HG02943 (cell line): ENCODE measurements around the gene TMEM191C.
"Not testable (repeated sequence)": the region's sequence is repeated elsewhere in the genome, so short reads cannot be mapped to it uniquely, and the experiment has no call there.

Experiments
- ATAC-seq: cut with Tn5 transposase; IDR thresholded peaks from one replicate; pipeline ENCODE4 v1.9.1; 2021; ENCODE audit warnings: mild to moderate bottlenecking, low read depth, moderate library complexity; ENCODE audit not compliant: unreplicated experiment

Gene TMEM191C

DNA sequence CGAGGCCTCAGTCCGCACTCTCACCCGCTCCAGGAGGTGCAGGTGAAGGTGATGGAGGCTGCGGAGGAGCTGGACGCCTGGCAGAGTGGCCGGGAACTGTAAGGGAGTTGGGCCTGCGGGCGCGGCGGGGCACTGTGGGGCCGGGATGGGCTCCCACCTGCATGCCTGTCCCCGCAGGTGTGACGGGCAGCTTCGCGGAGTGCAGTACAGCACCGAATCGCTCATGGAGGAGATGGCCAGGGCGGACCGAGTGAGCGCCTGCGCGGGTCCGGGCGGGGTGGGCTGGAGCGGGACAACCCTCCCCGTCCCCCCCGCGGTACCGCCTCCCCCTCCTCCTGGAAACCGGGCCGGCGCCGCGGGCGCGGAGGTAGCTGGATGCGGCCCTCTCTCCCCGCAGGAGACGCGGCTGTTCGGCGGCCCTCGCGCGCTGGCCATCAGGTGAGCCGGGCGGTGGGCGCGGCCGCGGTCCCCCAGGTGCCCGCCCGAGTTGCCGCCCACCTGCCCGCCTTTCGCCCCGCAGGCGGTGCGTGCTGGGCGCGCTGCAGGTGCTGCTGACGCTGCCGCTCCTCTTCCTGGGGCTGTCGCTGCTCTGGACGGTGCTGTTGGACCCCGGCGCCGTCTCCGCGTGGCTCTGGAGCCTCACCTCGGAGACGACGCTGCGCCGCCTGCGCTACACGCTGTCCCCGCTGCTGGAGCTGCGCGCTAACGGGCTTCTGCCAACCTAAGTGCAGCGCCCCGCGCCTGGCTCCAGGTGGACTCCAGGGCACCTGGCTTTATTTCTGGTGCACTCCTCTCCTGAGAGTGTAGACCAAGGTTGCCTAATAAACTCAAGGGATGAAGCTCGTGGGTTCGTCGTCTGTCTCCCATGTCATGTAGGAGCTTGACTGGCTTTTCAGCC, 2.2 kb downstream of the TMEM191C start:
- not testable (repeated sequence) for ATAC-seq

DNA sequence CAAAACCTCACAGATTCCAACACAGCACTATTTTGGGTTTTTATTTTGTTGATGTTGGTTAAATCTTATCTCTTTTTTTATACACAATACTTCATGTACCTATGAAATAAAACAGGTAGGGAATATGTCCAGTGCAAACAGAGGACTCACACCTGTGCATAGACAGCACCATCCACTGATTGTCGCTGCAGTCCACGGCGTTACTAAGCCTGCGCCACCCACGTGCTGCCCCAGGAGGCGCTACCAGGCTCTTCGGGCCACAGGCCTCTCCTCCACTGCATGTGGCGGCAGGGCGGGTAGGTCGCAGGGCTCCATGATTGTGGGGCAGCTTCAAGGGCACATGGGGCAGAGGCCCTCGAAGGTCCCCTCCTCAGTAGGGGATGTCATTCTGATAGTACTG, 5.8 kb downstream of the TMEM191C start:
- ATAC-seq = not testable (repeated sequence)

DNA sequence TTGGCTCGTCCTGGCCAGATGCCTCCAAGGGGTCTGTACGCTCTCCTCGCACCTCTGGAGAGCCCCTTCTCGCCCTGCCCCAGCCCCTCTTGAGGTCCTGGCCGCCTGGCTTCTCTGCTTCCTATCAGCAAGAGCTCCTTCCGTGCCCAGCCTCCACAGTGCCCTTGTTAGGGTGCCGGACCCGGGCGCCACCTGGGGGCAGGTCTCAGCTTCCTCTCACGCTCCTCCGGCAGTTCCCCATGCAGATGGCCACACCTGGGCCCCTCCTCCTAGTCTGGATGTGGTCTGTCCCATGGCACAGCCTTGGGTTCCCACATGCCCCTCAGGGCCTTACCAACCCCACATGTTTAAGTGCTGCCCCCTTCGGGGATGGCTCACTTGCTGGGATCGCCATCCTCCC, 6.5 kb downstream of the TMEM191C start:
- ATAC-seq = not testable (repeated sequence)

DNA sequence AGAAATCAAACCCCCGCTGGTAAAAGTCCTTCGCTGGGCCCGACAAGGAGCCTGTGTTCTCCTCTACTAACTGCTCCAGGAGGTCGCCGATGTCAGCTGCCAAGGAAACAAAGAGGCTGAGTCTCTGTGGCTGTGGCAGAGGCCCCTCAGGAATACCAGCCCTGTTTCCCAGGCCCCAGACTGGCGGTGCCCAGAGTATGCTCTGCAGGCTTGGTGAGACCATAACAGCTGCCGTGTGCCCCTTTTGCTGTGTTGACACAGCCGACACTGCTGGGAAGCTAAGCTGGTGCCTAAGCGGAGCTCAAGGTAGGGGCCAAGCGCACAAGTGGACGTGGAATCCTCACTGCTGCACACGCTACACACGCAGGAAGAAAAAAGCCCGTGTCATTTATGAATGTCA, 16.9 kb downstream of the TMEM191C start:
- not testable (repeated sequence) for ATAC-seq

DNA sequence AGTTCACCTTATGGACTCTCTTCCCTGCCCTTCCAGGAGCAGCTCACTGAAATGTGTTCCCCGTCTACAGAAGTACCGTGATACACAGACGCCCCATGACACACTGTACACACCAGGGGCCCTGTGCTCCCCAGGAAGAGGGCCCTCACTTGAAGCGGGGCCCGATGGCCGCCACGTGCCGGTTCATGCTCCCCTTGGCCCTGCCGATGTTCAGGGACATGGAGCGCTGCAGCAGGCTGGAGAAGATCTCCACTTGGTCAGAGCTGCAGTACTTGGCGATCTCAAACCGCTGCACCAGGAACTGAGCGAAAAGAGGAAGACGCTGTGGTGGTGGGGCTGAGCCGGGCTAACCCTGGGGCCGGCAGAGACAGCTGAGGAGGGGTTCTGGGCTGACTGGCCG, 20.5 kb downstream of the TMEM191C start:
- ATAC-seq = not testable (repeated sequence)

DNA sequence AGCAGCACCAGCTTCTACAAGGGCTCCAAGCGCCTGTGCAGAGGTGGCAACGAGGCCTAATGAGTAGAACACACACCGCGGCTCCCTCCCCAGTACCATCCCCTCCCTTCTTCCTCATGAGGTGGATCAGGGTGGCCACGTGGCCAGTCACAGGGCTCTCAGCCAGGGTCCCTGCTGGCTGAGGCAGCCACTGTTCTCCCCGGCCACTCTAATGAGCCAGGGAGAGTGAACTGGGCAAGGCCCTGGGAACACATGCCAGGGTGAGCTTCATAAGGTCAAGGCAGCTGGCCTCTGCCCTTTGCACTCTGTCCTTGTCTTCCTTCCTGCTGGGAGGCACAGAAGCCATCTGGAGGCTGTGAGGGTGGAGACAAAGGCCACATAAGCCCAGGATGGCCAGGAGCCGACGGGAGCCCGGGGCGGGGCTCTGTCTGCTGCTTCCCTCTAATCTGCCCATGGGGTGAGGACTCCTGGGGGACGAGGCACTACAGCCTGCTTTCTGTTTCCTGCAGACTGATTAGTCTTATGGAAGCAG, 22.0 kb downstream of the TMEM191C start:
- not testable (repeated sequence) for ATAC-seq

DNA sequence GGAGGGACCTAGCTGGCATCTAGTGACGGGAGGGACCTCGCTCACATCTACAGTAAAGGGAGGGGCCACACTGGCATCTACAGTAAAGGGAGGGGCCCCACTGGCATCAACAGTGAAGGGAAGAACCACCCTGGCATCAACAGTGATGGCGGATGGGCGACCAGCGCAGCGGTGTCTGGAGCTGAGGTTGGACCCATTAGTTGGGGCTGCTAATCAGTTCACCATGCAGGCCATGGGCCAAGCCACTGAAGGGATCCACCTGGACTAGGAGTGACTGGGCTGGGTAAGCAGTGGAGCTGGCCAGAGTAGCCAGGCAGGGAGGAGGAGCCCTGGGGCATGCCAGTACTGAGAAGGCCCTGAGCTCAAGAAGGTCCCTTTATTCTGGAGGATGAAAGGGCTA, 23.4 kb downstream of the TMEM191C start:
- not testable (repeated sequence) for ATAC-seq

DNA sequence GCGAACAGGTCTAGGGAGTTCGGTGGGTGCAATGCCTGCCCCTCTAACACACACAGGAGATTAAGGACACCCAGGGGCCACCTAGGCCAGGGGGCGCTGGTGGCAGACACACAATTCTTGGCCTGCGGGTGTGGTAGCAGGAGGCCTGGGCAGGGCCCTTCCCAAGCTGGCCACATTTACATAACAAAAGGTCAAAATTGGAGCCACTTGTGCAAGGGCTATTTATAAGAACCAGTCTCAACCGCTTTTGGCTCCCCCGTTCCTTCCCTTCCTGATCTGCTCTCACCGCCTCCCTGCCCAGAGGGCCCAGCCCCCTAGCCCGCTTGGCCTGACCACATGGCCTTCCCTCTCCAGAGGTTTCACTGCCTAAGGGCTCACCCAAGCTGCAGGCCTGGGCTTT, 25.1 kb downstream of the TMEM191C start:
- ATAC-seq = not testable (repeated sequence)

DNA sequence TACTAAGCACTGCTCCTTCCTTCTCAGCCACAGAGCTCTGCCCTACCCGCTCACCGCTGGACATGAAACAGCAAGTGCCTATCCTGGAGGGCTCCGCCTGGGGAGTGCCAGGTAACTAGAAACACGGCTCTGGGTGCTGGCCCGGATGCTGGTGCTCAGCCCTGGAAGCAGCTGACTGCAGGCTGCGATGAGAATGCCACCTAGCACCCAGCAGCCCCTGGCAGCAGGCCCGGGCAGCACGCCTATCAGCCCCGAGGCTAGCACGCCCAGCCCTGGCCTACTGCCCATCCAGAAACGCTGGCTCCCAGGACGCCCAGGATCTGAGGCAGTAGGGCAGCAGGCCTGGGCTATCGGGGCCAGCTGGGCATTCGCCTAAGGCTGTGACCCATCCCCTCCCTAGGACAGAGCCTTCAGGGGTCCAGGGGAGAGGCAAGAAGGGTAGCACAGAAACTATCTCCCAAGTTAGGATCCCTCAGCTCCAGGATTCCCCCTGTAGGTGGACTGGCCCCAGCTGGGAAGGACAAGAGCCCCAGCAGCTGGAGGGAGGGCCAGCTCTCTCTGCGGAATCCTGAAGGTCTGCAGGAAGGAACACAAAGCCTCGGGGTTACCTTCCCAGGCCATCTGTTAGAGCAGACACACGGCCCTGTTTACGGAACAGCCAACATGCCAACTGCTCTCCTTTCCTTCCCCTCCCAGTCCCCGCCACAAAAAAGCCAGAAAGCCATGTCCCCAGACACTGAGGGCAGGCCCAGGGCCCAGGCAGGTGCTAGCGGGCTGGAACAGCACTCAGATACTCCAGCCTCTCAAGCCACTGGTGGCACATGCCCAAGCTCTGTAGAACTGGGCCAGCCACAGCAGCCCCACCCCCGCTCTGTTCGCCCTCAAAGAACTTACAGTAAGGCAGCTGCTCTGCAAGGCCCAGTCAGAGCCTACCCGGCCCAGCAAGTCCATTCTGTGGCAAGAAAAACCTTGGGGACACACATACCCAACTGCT, 26.9 kb downstream of the TMEM191C start:
- not testable (repeated sequence) for ATAC-seq

DNA sequence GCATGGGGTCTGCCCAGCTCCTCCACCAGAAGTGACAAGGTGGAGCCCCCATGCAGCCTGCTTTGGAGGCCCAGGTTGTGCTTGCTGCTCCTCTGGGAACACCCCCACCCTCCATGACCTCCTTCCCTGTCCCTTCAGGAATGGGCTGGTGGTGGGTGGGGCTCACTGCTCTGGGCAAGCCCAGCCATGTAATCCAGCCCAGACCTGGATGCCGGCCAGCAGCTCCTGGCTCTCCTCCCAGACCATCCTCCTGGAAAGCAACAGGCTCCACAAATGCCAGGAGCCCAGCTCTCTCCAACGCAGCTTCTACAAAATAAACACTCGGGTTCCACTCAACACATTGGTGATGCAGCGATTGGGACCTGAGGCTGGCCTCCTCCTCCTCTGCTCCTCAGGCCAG, 30.8 kb downstream of the TMEM191C start:
- ATAC-seq = not testable (repeated sequence)

DNA sequence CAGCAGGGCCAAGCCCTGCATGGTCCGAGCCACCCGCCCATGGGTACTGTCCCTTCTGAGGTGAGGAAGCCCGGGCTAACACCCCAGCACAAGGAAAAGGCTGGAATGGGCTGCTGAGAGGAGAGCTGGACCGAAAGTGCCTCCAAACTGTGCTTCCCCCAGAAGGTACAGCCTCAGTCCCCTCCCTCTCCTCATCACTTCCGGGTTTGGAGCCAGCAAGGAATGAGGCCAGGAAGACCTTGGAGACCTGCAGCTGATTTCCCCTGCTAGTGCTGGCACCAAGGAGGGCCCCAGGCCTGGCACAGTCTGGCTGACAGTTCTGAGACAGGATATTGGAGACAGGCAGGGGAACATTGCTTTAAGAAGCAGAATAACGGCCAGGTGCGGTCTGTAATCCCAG, 31.3 kb downstream of the TMEM191C start:
- ATAC-seq = not testable (repeated sequence)

DNA sequence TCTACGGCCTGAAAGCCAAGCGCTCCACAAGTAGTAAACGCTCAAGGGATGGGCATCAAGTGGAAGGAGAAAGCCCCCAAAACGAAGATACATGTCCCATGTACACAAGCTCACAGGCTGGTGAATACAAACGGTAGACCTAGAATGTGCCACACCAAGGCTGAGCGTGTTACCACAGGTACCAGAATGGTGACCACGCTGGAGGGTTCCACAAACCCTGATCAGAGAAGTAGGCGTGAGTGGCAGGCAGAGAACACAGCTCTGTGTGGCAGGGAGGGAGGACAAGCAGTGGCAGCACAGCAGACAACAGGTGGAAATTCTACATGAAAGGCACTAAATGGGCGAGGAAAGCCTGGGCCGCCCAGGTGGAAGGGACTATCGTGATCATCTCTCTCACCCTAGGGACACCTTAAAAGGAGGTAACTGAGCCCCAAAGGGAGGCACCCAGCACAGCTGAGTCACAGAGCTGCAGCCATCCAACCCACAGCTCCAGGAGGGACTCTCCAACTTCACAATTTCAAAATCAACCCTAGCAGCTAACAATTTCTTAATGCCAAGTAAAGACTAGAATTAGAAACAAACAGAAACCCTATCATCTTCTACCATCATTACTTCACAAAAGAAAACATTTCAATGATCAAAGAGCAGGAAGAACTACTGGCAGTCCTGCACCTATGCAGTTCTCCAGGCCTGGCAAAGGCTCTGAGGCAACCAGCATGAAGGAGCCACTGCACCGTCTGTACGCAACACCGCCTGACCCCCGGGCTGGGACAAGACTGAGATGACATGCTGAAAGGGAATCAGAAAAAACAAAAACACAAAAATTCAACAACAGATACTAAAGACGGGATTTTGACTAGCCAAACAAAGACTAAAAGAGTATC, 32.7 kb downstream of the TMEM191C start:
- not testable (repeated sequence) for ATAC-seq

DNA sequence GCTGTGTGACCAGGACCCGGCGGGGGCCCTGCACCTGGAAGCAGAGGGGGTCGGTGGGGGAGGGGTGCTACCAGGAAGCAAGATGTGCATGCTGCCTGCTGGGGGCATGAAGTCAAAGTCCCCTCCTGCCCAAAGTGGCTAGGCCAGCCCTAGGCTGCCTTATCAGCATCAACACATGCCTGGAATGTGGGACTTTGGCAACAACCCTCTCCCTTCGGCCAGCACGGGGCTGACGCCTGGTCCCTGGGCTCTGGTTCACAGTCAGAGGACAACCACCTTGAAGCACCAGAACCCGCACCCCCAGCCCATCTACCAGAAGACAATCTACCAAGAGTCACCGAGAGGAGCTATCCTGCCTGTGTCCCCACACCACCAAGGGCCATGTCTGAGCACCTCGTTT, 43.2 kb downstream of the TMEM191C start:
- ATAC-seq = not testable (repeated sequence)

DNA sequence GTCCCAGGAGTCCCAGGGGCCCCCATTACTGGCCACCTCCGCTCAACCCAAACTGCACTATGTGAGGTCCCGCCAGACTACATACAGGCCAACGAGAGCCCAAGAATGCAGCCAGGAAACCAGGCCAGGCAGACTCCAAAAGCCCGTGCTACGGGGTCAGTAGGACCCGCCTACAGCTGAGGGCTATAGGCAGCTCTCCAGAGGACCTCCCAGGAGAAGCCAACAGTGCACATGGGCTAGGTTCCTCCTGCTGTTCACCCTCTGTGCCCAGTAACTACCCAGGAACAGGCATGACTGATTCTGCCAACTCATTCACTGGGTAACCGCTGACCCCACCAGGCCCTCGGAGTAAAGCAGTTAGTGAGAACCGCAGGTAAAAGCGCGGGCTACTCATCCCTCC, 44.8 kb downstream of the TMEM191C start:
- ATAC-seq = not testable (repeated sequence)

DNA sequence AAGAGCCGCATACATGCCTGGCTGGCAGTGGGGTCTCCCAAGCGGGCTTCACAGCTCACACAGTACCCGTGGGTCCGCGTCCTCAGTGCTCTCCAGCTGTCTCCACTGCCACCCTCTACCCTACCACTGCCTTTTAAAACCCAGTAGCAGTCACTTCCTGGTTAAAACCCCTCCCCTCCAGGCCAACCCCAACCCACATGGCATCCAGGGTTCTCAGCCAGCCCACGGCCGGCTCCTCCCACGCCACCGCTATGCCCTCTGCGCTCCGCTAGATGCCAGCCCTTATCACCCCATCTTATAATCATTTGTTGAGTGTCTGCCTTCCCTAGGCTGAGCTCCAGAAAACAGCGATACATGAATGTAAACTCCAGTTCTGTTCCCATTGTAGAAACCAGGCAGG, 46.9 kb downstream of the TMEM191C start:
- not testable (repeated sequence) for ATAC-seq

DNA sequence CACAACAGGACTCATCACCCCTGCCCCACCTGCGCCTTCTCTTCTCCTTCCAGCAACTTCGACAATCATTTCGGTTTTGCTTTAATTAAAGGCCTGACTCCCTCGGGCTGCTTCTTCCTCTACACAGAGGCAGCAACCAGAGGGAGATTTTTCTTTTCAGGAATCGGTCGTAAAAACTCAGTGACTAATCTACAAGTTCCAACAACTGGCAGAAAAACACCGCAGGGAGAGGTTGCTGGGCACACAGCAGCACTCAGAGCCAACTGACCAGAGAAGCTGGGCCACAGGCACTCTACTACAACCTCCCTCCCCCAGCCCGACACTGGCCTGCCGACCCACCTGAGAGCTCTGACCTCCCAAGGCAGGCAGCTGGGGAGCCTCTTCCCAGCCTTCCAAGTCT, 48.0 kb downstream of the TMEM191C start:
- ATAC-seq = not testable (repeated sequence)

DNA sequence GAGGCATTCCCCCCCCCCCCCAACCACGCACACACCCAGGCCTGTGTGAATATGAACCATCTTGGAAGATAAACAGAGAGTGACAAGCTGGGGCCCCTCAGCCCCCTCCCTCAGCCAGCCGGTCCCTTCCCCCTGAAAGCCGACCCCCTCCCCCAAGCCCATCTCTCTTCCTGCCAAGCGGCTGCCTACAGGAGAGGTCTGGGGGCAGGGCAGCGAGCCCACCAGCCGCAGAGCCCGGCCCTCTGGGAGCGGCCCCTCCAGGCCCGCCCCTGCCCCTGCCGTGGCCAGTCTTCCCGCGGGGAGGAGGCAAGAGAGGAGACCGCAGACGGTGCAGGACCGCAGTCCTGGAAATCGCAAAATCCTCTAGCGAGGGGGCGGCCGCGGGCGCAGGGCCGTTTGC, 49.3 kb downstream of the TMEM191C start:
- not testable (repeated sequence) for ATAC-seq

DNA sequence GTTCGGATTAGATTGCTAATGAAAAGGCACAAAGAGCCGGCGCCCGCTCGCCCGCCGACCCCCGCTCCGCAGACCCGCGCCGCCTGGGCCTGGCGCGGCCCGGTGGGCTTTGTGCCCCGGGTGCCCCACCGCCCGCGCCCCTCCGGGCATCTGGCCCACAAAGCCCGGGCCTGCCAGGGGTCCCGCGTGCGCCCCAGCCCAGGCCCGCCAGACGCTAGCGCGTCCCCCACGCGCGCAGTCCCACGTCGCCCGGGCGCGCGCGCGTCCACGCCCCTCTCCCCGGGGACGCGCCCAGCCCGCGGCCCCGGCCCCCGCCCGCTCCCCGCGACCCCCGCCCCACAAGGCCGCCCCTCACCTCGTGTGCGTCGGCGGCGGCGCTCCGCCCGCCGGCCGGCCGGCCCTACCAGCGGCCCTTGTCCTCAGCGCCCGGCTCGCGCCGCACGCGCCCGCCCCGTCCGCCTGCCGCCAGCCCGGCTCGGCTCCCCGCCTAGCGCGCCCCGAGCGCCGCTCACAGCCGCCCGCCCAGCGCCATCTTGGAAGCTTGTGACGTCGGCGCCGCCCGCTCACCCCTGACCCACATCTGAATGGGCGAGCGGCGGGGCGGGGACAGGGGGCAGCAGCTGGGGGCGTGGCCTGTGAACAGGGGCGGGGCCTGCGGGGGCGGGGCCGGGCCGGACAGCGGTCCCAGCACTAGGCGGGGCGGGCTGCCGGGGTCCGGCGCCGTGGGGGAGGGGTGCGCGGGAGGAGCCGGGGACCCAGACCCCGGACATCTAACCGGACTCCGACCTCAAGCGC, 50.0 kb downstream of the TMEM191C start:
- peak; percentile 58 for ATAC-seq
